ENCODE measurements around the gene NPRL2. TPM values are rescaled to one million over a fixed set of nuclear protein-coding genes. Genes with fewer than 3 reads are reported as not detected.
A peak's percentile ranks its signal among the peaks of the same experiment; 100 is the strongest.

Gene NPRL2
- total and polyA plus RNA-seq, 2 of the 13 experiments (the other 11 are each of a cell fraction or from before 2014, with no cell fraction given), result 30.6 to 51.4 TPM

DNA sequence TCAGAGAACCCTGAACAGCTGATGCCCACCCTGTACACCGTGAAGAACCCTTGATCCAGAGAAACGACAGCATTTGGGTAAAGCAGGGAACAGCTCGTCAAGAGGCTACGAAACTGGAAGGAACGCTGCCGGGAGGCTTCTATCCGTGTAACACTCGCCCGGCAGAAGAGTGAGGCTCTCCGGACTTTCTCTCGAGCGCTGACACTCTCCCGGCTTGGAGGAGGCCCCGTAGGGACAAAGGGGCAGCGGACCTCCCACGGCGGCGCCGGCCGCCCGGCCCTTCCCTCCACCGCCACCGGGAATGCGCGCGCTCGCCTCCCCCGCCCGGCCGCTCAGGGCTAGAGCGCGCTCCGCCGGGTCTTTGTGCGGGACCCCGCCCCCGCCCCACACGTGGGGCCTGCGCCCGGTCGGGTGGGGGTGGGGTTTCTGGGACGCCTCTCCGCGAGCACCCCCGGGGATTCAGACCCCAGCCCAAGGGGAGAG is 29.7 kb downstream of the NPRL2 start:
- Histone ChIP-seq H3K4me3 (replicated peaks in 1 of 3; ENCODE audit: insufficient read depth in 1 of 3, low read depth in 2 of 3, low read length in 3 of 3) (peak overlapping the region; percentile 81 to 91 (median 85)), H3K9me3 (ENCODE audit: low read length) (no peaks in the 10 kb centered on the region), H3K4me1 (ENCODE audit: insufficient read depth, low read length) (peaks cover 78% of the 10 kb centered on the region), H3K9ac (ENCODE audit: insufficient read depth, low read depth, low read length) (peak overlapping the region; percentile 99), H3K4me2 (ENCODE audit: low read depth, low read length) (peak overlapping the region; percentile 94), H3K36me3 (replicated peaks in 1 of 2; ENCODE audit: control insufficient read depth in 1 of 2, insufficient read depth in 2 of 2, low read length in 2 of 2) (peaks cover 15 to 40% of the 10 kb centered on the region in 2 experiments), H3K27ac (ENCODE audit: extremely low read length, insufficient read depth, low read length) (peak overlapping the region; percentile 100), H4K20me1 (ENCODE audit: insufficient read depth, low read length) (no peaks in the 10 kb centered on the region), H3K79me2 (ENCODE audit: insufficient read depth, low read length) (peaks cover 25% of the 10 kb centered on the region), H2AFZ (ENCODE audit: low read length) (no peak overlapping the region), H3K27me3 (ENCODE audit: control insufficient read depth in 1 of 2, insufficient read depth in 2 of 2, low read length in 2 of 2) (no peaks in the 10 kb centered on the region; a peak in 1 of 5 replicates)
- intact Hi-C loops (cut with micrococcal nuclease; ENCODE audit: unreplicated experiment), result loop anchor here (1.0 kb wide), 1 partner anchor 22 kb away; the partner anchor contains the start of genes HYAL3 and NAA80
- in situ Hi-C loops (cut with HindIII; ENCODE audit: extremely low pct_ligation_motif_present, low pct_unique_long_range_greater_than_20kb), result loop anchor here (5.0 kb wide), 1 partner anchor 59 kb away; no protein-coding TSS in a partner anchor
- ChIA-PET POLR2A (interaction anchor here (0.6 to 13.0 kb wide), 14 partner anchors 12 to 118 kb away, joined by 3 to 222 read pairs (median 8); partner anchors contain the start of genes GNAI2, HYAL1, HYAL3 and IFRD2), CTCF (ENCODE audit: low intra/inter-chr PET ratio, low total read pairs) (interaction anchor here (0.9 to 2.3 kb wide), 3 partner anchors 18 to 94 kb away, joined by 3 to 15 read pairs (median 3); partner anchors contain the start of genes HYAL1, HYAL3 and NAA80)
- peak; percentile 58 for DNase-seq (ENCODE audit: low spot score)
- no TSS peak for BruUV-seq (replicated peaks)
- FAIRE-seq, result no peak
- peak; percentile 42 for ATAC-seq
- WGBS (ENCODE audit: low lambda C conversion rate), result 0% methylated on average over 6 of the region's 45 CpGs
- TF ChIP-seq, protein P1, sequence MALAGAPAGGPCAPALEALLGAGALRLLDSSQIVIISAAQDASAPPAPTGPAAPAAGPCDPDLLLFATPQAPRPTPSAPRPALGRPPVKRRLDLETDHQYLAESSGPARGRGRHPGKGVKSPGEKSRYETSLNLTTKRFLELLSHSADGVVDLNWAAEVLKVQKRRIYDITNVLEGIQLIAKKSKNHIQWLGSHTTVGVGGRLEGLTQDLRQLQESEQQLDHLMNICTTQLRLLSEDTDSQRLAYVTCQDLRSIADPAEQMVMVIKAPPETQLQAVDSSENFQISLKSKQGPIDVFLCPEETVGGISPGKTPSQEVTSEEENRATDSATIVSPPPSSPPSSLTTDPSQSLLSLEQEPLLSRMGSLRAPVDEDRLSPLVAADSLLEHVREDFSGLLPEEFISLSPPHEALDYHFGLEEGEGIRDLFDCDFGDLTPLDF (CRISPR knock-in tag; IDR thresholded peaks at IDR 0.05), result 0 out of 2 replicates have a peak, but pooled peaks have one; percentile 17
- TF ChIP-seq, protein P2, sequence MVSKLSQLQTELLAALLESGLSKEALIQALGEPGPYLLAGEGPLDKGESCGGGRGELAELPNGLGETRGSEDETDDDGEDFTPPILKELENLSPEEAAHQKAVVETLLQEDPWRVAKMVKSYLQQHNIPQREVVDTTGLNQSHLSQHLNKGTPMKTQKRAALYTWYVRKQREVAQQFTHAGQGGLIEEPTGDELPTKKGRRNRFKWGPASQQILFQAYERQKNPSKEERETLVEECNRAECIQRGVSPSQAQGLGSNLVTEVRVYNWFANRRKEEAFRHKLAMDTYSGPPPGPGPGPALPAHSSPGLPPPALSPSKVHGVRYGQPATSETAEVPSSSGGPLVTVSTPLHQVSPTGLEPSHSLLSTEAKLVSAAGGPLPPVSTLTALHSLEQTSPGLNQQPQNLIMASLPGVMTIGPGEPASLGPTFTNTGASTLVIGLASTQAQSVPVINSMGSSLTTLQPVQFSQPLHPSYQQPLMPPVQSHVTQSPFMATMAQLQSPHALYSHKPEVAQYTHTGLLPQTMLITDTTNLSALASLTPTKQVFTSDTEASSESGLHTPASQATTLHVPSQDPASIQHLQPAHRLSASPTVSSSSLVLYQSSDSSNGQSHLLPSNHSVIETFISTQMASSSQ (IDR thresholded peaks at IDR 0.05; ENCODE audit: low read depth), result no peak
- TF ChIP-seq, protein P2 (CRISPR knock-in tag; IDR thresholded peaks at IDR 0.05; ENCODE audit: borderline replicate concordance), result peak; percentile 56; the same call in 1 of the 2 replicates
- TF ChIP-seq POGZ (CRISPR knock-in tag; IDR thresholded peaks at IDR 0.05) (no peak), IRX3 (CRISPR knock-in tag; IDR thresholded peaks at IDR 0.05; ENCODE audit: borderline replicate concordance, low read depth) (no peak), TAF1 (CRISPR knock-in tag; IDR thresholded peaks at IDR 0.05) (peak; percentile 36; the same call in 1 of the 2 replicates), IKZF1 (IDR thresholded peaks at IDR 0.05) (no peak), ZNF879 (CRISPR knock-in tag; IDR thresholded peaks at IDR 0.05) (no peak), SAP130 (CRISPR knock-in tag; IDR thresholded peaks at IDR 0.05; ENCODE audit: low read depth) (peak; percentile 89), NR1H2 (CRISPR knock-in tag; IDR thresholded peaks at IDR 0.05; ENCODE audit: borderline replicate concordance, low read depth) (0 out of 2 replicates have a peak, but pooled peaks have one; percentile 30), AGO2 (optimal IDR thresholded peaks at IDR 0.05; ENCODE audit: low read depth, low read length) (peak; percentile 54), HNRNPK (IDR thresholded peaks at IDR 0.05; ENCODE audit: low read depth, low read length, poor library complexity, severe bottlenecking) (peak; percentile 6), HMG20A (CRISPR knock-in tag; IDR thresholded peaks at IDR 0.05; ENCODE audit: borderline replicate concordance) (no peak), HDAC2 (CRISPR knock-in tag; IDR thresholded peaks at IDR 0.05) (0 out of 2 replicates have a peak, but pooled peaks have one; percentile 10), ZKSCAN5 (CRISPR knock-in tag; IDR thresholded peaks at IDR 0.05) (no peak)
- TF ChIP-seq, protein P3, sequence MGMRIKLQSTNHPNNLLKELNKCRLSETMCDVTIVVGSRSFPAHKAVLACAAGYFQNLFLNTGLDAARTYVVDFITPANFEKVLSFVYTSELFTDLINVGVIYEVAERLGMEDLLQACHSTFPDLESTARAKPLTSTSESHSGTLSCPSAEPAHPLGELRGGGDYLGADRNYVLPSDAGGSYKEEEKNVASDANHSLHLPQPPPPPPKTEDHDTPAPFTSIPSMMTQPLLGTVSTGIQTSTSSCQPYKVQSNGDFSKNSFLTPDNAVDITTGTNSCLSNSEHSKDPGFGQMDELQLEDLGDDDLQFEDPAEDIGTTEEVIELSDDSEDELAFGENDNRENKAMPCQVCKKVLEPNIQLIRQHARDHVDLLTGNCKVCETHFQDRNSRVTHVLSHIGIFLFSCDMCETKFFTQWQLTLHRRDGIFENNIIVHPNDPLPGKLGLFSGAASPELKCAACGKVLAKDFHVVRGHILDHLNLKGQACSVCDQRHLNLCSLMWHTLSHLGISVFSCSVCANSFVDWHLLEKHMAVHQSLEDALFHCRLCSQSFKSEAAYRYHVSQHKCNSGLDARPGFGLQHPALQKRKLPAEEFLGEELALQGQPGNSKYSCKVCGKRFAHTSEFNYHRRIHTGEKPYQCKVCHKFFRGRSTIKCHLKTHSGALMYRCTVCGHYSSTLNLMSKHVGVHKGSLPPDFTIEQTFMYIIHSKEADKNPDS (CRISPR knock-in tag; IDR thresholded peaks at IDR 0.05), result no peak

All from HepG2 (cell line).